ENCODE data around the gene VAPB. TPM values are rescaled to one million over a fixed set of nuclear protein-coding genes. Genes with fewer than 3 reads are reported as not detected.

The VAPB gene
- total and polyA plus RNA-seq, 7 donors: 30.7 to 84.5 (median 64.0) TPM

- Histone ChIP-seq H3K9me3 (no peaks in the 10 kb centered on the region), H3K27ac (peak overlapping the region; percentile 42), H3K27me3 (ENCODE audit: insufficient read depth in 3 of 3, low read length in 2 of 3) (no peaks in the 10 kb centered on the region), H3K4me1 (peaks cover 14% of the 10 kb centered on the region), H3K36me3 (ENCODE audit: insufficient read depth in 1 of 2, low read depth in 1 of 2) (peaks cover 2 to 49% of the 10 kb centered on the region in 2 donors), H3K4me3 (no peak overlapping the region)
- DNase-seq: no peak
- no peak for TF ChIP-seq CTCF (IDR thresholded peaks at IDR 0.05)
- 71 to 75% (median 73%) methylated on average over 5 of the region's 5 CpGs for WGBS, 3 donors
- peak in 2 of 4 donors; percentile 36 to 47 for ATAC-seq
- intact Hi-C loops (cut with DNase I): no loop called here
Measured at GRCh38 chr20:58440021-58440767, 51.2 kb downstream of the VAPB start.

GRCh38 chr20:58441723-58442122 is 52.7 kb downstream of the VAPB start:
- no peak for DNase-seq
- Histone ChIP-seq H3K4me1 (peaks cover 14% of the 10 kb centered on the region), H3K9me3 (no peaks in the 10 kb centered on the region), H3K4me3 (no peak overlapping the region), H3K27ac (no peak overlapping the region), H3K36me3 (ENCODE audit: insufficient read depth in 1 of 2, low read depth in 1 of 2) (peaks cover 2 to 55% of the 10 kb centered on the region in 2 donors), H3K27me3 (ENCODE audit: insufficient read depth in 3 of 3, low read length in 2 of 3) (no peaks in the 10 kb centered on the region)
- TF ChIP-seq CTCF (IDR thresholded peaks at IDR 0.05): no peak
- intact Hi-C loops (cut with DNase I): no loop called here
- no peak for ATAC-seq

- intact Hi-C loops (cut with DNase I): loop anchor here in 1 of 2 donors (5.0 kb wide), 1 partner anchor 208 kb away; no protein-coding TSS in a partner anchor
- peaks cover 2 to 59% of the 10 kb centered on the region in 2 donors for H3K36me3 ChIP-seq (ENCODE audit: insufficient read depth in 1 of 2, low read depth in 1 of 2)
- no peaks in the 10 kb centered on the region for H3K27me3 ChIP-seq (ENCODE audit: insufficient read depth in 3 of 3, low read length in 2 of 3)
Measured at GRCh38 chr20:58444746-58445255, 55.8 kb downstream of the VAPB start.

GRCh38 chr20:58446264-58446959 is 57.4 kb downstream of the VAPB start:
- H3K4me3 ChIP-seq: no peak overlapping the region
- peaks cover 0 to 55% of the 10 kb centered on the region in 2 donors for H3K36me3 ChIP-seq (ENCODE audit: insufficient read depth in 1 of 2, low read depth in 1 of 2)
- 71 to 76% (median 76%) methylated on average over 6 of the region's 6 CpGs for WGBS, 3 donors
- H3K4me1 ChIP-seq: no peaks in the 10 kb centered on the region
- ATAC-seq (no peak), DNase-seq (no peak)
- no peaks in the 10 kb centered on the region for H3K27me3 ChIP-seq (ENCODE audit: insufficient read depth in 3 of 3, low read length in 2 of 3)
- no peak for TF ChIP-seq CTCF (IDR thresholded peaks at IDR 0.05)
- H3K9me3 ChIP-seq: no peaks in the 10 kb centered on the region
- H3K27ac ChIP-seq: no peak overlapping the region
- intact Hi-C loops (cut with DNase I): loop anchor here (2.0 to 5.0 kb wide), 2 partner anchors 208 to 209 kb away; no protein-coding TSS in a partner anchor

More at GRCh38 chr20:58444746-58445255, 55.8 kb downstream of the VAPB start:
- WGBS, 3 donors: 80 to 86% (median 86%) methylated on average over 5 of the region's 5 CpGs
- Histone ChIP-seq H3K4me3 (no peak overlapping the region), H3K9me3 (no peaks in the 10 kb centered on the region), H3K27ac (no peak overlapping the region), H3K4me1 (peaks cover 3% of the 10 kb centered on the region)
- no peak for TF ChIP-seq CTCF (IDR thresholded peaks at IDR 0.05)
- no peak for DNase-seq
- no peak for ATAC-seq

Data from psoas muscle (tissue), 8 donors.